HEK293 (cell line): Measurements from ENCODE around the gene CCDC175.

Experiments
- ATF2 ChIP-seq: fragments of 450-650 bp; formaldehyde crosslinking; IDR thresholded peaks from 2 replicates; pipeline ENCODE4 v1.5.1; 2016; ENCODE audit warnings: missing biosample characterization, missing genetic modification characterization, low read depth
- CTCF ChIP-seq: fragments of 450-650 bp; formaldehyde crosslinking; IDR thresholded peaks from 2 replicates; pipeline ENCODE4 v1.5.1; 2016; ENCODE audit warnings: missing biosample characterization, missing genetic modification characterization
- FEZF1 ChIP-seq: fragments of 450-650 bp; formaldehyde crosslinking; IDR thresholded peaks from 2 replicates; pipeline ENCODE4 v1.5.1; 2016; ENCODE audit warnings: missing biosample characterization, missing genetic modification characterization
- KLF7 ChIP-seq: fragments of 450-650 bp; formaldehyde crosslinking; IDR thresholded peaks from 2 replicates; pipeline ENCODE4 v1.5.1; 2016; ENCODE audit warnings: missing biosample characterization, missing genetic modification characterization, borderline replicate concordance
- REST ChIP-seq: fragments of 450-650 bp; formaldehyde crosslinking; IDR thresholded peaks from 2 replicates; pipeline ENCODE4 v1.5.1; 2016; ENCODE audit warnings: missing biosample characterization, missing genetic modification characterization
- TCF7L2 ChIP-seq: IDR thresholded peaks from 2 replicates; pipeline ENCODE4 v1.6.1; 2011; ENCODE audit warnings: low read depth, mild to moderate bottlenecking, inconsistent platforms, low read length, moderate library complexity, borderline replicate concordance
- TRIM28 ChIP-seq: IDR thresholded peaks from 2 replicates; pipeline ENCODE4 v1.6.1; 2011; ENCODE audit warnings: low read length, control low read depth, borderline replicate concordance
- ZFP3 ChIP-seq: fragments of 450-650 bp; formaldehyde crosslinking; IDR thresholded peaks from 2 replicates; pipeline ENCODE4 v1.5.1; 2016; ENCODE audit warnings: low read depth, missing biosample characterization, missing genetic modification characterization
- ZNF174 ChIP-seq: fragments of 450-650 bp; formaldehyde crosslinking; IDR thresholded peaks from 2 replicates; pipeline ENCODE4 v1.5.0; 2017; ENCODE audit warnings: missing biosample characterization, mild to moderate bottlenecking, missing genetic modification characterization
- ZNF214 ChIP-seq: fragments of 450-650 bp; formaldehyde crosslinking; IDR thresholded peaks from 2 replicates; pipeline ENCODE4 v1.5.1; 2017; ENCODE audit warnings: missing biosample characterization, mild to moderate bottlenecking, missing genetic modification characterization, borderline replicate concordance
- ZNF311 ChIP-seq: fragments of 450-650 bp; formaldehyde crosslinking; IDR thresholded peaks from 2 replicates; pipeline ENCODE4 v1.5.1; 2017; ENCODE audit warnings: missing biosample characterization, missing genetic modification characterization, borderline replicate concordance
- ZNF37A ChIP-seq: fragments of 450-650 bp; IDR thresholded peaks from 2 replicates; pipeline ENCODE4 v1.5.1; 2018; ENCODE audit warnings: missing biosample characterization, missing genetic modification characterization
- ZNF510 ChIP-seq: fragments of 450-650 bp; formaldehyde crosslinking; IDR thresholded peaks from 2 replicates; pipeline ENCODE4 v1.5.1; 2018; ENCODE audit warnings: mild to moderate bottlenecking, missing genetic modification characterization, missing biosample characterization; ENCODE audit not compliant: insufficient replicate concordance
- ZNF747 ChIP-seq: fragments of 450-650 bp; formaldehyde crosslinking; IDR thresholded peaks from 2 replicates; pipeline ENCODE4 v1.5.1; 2016; ENCODE audit warnings: missing biosample characterization, missing genetic modification characterization

- TF ChIP-seq TCF7L2: no peak
- TF ChIP-seq ZNF174 (tag by site-specific recombination): no peak
- TF ChIP-seq KLF7: no peak
- no peak for TF ChIP-seq TRIM28
- no peak for TF ChIP-seq ZFP3
- TF ChIP-seq ZNF37A (tag by site-specific recombination): no peak
- TF ChIP-seq ZNF747 (tag by site-specific recombination): no peak
- no peak for TF ChIP-seq ZNF311 (tag by site-specific recombination)
- no peak for TF ChIP-seq ATF2 (tag by site-specific recombination)
- no peak for TF ChIP-seq CTCF
- TF ChIP-seq FEZF1 (tag by site-specific recombination): no peak
- no peak for TF ChIP-seq REST (tag by site-specific recombination)
- no peak for TF ChIP-seq ZNF214 (tag by site-specific recombination)
- no peak for TF ChIP-seq ZNF510
Measured at GRCh38 chr14:59532419-59532818, 44.2 kb downstream of the CCDC175 start.
